Fibroblast of peridontal ligament (primary cell): ENCODE measurements around the gene AP3D1.

Experiments used
- DNase-seq: peaks from one replicate; pipeline ENCODE4 v3.0.0-alpha.2; 2010; ENCODE audit errors: extremely low read depth

AP3D1 gene

DNA sequence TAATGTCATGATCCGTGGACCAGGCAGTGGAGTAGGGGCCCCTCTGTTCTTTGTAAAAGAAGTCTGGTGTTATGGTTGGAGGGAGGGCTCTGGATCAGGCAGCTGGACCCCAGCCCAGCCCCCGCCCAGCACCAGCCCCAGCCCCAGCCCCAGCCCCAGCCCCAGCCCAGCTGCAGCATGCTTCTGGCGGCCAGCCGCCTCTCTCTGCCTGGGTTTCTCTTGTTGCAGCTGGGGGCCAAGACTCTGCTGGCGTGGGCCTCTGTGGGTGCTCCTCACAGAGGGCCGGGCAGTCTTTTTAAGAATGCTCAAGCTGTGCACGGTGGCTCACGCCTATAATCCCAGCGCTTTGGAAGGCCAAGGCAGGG lies 30.2 kb upstream of the AP3D1 start:
- no peak for DNase-seq

GRCh38 chr19:2180881-2181632 lies 29.7 kb upstream of the AP3D1 start:
- no peak for DNase-seq

DNA sequence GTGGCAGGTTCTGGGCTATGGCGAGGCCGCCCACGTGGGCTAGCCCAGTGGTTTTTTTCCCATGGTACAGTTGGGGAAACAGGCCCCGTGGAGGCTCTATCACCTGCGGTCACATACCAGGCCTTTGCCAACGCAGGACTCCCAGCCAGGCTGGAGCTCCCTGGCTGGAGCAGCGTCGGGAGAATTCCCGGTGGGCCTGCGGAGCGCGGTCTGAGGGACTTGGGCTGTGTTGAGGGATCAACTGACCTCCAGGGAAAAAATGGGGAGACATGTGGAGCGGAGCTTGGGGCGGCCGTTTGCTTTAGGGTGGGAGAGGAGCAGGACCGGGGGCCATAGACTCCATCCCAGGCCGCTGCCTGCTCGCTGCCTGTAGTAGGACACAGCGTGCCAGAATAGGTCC lies 28.7 kb upstream of the AP3D1 start:
- no peak for DNase-seq

- DNase-seq, result no peak
These were observed 27.7 kb upstream of the AP3D1 start for GRCh38 chr19:2179095-2179494.

- DNase-seq, result no peak
These were observed 25.1 kb upstream of the AP3D1 start for GRCh38 chr19:2176337-2176994.

GRCh38 chr19:2175742-2176141 lies 24.4 kb upstream of the AP3D1 start:
- no peak for DNase-seq

- DNase-seq, result no peak
These were observed 22.6 kb upstream of the AP3D1 start for GRCh38 chr19:2173767-2174577.

- no peak for DNase-seq
These were observed 22.0 kb upstream of the AP3D1 start for GRCh38 chr19:2173388-2173766.

DNA sequence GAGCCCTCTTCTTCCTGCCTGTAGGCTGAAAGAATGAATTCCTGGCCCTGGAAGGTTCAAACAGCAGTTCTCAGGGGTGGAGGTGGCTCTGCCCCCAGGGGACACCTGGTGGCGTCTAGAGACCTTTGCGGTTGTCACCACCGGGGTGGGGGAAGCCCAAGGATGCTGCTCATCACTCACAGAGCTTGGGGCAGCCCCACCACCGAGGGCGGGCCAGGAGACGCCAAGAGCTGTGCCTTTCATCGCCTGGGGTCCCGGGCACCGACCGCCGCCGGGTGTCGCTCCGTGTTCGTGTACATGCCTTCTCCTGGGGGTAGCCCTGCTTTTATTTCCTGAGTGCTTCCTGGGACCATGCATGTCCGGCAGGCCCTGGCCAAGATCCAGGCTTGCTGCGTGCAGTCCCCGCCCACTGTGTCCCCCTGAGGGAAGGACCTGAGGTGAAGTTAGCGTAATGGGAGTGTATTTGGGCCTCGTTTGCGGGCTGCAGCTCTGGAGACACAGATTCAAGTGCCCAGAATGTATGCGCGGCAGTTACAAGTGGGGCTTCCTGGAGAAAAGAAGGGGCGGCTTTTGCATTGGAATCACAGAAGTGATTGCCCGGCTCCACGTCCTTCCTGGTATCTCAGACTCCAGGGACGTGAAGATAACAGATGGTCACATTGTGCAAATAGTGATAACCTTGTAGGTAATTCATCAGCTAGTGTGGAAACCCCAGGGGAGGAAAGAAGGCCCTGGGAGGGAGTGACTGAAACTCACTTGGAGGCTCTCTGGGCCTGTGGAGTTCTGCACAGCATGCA lies 20.2 kb upstream of the AP3D1 start:
- DNase-seq, result no peak

DNA sequence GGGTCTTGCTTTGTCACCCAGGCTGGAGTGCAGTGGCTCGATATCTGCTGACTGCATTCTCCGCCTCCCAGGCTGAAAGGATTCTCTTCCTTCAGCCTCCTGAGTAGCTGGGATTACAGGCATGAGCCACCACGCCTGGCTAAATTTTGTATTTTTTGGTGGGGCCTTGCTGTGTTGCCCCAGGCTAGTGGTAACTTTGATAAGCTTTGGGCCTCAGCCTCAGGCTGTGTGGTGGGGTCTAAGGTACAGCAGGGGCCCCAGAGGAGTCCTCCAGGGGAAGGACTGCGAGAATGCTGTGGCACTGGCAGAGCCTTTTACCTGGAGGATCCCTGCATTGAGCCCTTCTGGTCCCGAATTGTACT lies 19.6 kb upstream of the AP3D1 start:
- no peak for DNase-seq

- DNase-seq, result no peak
These were observed 18.9 kb upstream of the AP3D1 start for GRCh38 chr19:2170219-2170618.

DNA sequence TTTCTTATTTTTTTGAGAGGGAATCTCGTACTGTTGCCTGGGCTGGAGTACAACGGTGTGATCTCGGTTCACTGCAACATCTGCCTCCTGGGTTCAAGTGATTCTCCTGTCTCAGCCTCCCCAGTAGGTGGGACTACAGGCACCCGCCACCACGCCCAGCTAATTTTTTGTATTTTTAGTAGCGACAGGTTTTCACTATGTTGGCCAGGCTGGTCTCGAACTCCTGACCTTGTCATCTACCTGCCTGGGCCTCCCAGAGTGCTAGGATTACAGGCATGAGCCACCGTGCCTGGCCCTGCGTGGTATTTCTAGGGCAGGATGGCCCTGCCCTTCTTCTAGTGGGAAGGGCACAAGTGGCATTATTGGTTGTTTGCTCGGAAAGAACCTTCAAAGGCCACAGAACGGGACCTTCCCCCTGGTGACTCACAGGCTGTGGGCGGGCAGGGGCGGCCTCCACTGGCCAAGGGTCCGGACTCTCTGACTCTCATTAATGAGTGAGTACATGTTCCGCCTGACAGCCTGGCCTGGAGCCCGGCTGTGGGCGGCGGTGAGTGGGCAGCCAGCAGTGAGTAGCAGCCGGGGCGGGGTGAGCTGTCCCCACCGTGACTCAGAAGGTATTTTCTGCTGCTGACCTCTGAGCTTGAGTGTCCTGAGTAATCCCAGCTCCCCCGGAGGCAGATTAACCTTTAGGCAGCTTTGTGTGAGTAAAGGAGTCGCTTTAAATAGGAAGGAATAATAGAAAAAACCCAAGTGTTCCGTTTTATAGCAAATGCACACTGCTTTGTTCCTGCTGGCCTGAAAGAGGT lies 17.5 kb upstream of the AP3D1 start:
- peak; percentile 93 for DNase-seq

- DNase-seq, result peak; percentile 24
These were observed 16.7 kb upstream of the AP3D1 start for GRCh38 chr19:2167896-2168618.

GRCh38 chr19:2166741-2167738 lies 15.7 kb upstream of the AP3D1 start:
- DNase-seq, result peak; percentile 41

- DNase-seq, result no peak
These were observed 12.9 kb upstream of the AP3D1 start for GRCh38 chr19:2164020-2164998.

- DNase-seq, result no peak
These were observed 9.0 kb upstream of the AP3D1 start for GRCh38 chr19:2160379-2160778.

DNA sequence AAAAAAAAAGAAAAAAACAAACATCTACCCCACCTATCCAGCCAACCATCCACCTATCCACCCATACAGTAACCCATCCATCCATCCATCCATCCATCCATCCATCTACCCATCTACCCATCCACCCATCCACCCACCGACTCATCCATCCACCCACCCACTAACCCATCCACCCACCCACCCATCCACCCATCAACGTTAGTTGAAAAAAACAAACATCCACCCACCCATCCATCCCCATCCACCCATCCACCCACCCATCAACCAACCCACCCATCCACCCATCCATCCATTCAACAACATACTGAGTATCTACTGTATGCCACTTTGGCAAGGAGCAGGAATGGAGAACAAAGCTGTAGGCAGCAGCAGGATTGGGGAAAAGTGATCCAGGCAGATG lies 6.1 kb upstream of the AP3D1 start:
- no peak for DNase-seq

DNA sequence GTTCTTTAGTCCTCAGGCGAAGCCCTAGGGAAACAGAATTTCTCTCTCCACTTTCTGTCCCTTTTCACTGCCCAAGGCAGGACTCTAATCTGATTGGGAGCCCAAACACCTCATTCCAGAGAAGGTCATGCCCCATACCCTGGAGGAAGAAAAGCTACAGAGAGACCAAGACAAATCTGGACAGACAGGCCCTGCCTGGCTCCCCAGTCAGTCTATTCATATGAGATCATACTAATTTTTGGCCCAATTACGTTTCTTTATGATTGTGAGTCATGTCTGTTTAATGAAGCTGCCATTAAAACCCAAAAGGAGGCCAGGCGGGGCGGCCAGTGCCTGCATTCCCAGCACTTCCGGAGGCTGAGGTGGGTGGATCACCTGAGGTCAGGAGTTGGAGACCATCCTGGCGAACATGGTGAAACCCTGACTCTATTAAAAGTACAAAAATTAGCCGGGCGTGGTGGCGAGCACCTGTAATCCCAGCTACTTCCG lies 3.3 kb upstream of the AP3D1 start:
- DNase-seq, result peak; percentile 30
